SIG-M5 treated with dmso at 0.1 percent for 504 hours (cell line): ENCODE results near the gene ECHS1.
"Not testable (repeated sequence)": the region's sequence is repeated elsewhere in the genome, so short reads cannot be mapped to it uniquely, and the experiment has no call there.

Experiments used
- DNase-seq: peaks from one replicate; lab custom pipeline; 2025; ENCODE audit not compliant: unreplicated experiment; lab: John Stamatoyannopoulos, UW

The ECHS1 gene

GRCh38 chr10:133373174-133374090 lies at the start of gene ECHS1:
TSS of gene ECHS1 (minus strand) at chr10:133373354. CDS start at chr10:133373333, 21 bp downstream.
- DNase-seq, result peak; percentile 73

GRCh38 chr10:133422223-133422806 lies 49.2 kb upstream of the ECHS1 start:
- no peak for DNase-seq

GRCh38 chr10:133421336-133422222 lies 48.4 kb upstream of the ECHS1 start:
- no peak for DNase-seq

- no peak for DNase-seq
Measured at GRCh38 chr10:133420579-133420978, 47.4 kb upstream of the ECHS1 start.

- no peak for DNase-seq
Measured at GRCh38 chr10:133420028-133420427, 46.9 kb upstream of the ECHS1 start.

GRCh38 chr10:133419211-133419950 lies 46.2 kb upstream of the ECHS1 start:
- DNase-seq, result no peak

GRCh38 chr10:133418289-133418993 lies 45.3 kb upstream of the ECHS1 start:
- no peak for DNase-seq

GRCh38 chr10:133415752-133416151 lies 42.6 kb upstream of the ECHS1 start:
- no peak for DNase-seq

GRCh38 chr10:133414401-133414800 lies 41.2 kb upstream of the ECHS1 start:
- DNase-seq, result not testable (repeated sequence)

- DNase-seq, result no peak
Measured at GRCh38 chr10:133412381-133412711, 39.2 kb upstream of the ECHS1 start.

GRCh38 chr10:133411523-133412380 lies 38.6 kb upstream of the ECHS1 start:
- DNase-seq, result no peak

- no peak for DNase-seq
Measured at GRCh38 chr10:133405844-133406527, 32.8 kb upstream of the ECHS1 start.

- no peak for DNase-seq
Measured at GRCh38 chr10:133405272-133405671, 32.1 kb upstream of the ECHS1 start.

- DNase-seq, result no peak
Measured at GRCh38 chr10:133403784-133404183, 30.6 kb upstream of the ECHS1 start.

- DNase-seq, result no peak
Measured at GRCh38 chr10:133403359-133403758, 30.2 kb upstream of the ECHS1 start.

GRCh38 chr10:133401981-133402725 lies 29.0 kb upstream of the ECHS1 start:
- DNase-seq, result no peak

GRCh38 chr10:133401500-133401899 lies 28.3 kb upstream of the ECHS1 start:
- DNase-seq, result no peak
